ENCODE measurements around the gene KRTAP5-2.
"Not testable (repeated sequence)": the region's sequence is repeated elsewhere in the genome, so short reads cannot be mapped to it uniquely, and the experiment has no call there.

Gene KRTAP5-2

DNA sequence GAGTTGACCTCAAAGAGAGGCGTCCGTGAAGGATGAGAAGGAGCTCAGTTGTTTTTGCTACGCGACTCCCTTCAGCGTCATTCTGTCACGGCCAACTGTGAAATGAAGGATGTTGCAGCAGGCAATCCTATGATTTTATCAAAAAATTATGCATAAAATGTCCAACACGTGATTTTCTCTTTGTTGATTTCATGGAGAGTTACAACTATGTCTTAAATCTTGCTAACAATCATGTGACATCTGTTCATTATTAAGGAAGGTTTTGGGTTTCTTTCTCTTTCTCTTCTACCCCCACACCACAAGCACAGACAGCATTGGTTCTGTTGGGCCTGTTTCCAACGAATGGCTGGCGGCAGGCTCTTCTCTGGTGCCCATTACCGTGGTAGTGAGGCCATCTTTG is 20.1 kb upstream of the KRTAP5-2 start:
- DNase-seq (ENCODE audit: extremely low spot score): no peak
- CTCF ChIA-PET: interaction anchor here (1.9 to 2.2 kb wide), 2 partner anchors 9 to 35 kb away, joined by 5 to 8 read pairs; no protein-coding TSS in a partner anchor
- TF ChIP-seq CTCF (IDR thresholded peaks at IDR 0.05; ENCODE audit: control extremely low read depth, extremely low read depth, low read depth, missing control alignments): no peak
- POLR2A ChIA-PET: no interaction called here

DNA sequence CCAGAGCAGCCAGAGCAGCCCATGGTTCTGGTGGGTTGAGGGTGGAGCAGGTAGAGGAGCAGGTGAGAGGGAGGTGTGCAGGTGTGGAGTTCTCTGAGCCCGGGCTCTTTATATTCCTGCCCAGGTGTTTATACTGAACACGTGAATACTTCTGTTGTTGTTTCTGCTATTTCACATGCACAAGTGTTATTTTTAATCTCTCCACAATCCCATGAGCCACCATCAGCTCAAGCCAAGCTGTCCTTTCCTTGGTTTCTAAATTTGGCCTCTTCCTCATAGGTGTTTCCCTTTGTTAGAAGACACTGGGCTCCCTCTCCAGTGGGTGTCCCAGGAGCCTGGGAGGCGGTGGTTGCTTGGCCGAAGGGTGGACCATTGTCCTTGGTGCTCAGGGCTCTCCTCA is 10.3 kb upstream of the KRTAP5-2 start, which contains the start of gene KRTAP5-3:
KRTAP5-3 (minus strand) TSS at position 101 of the 400 bp plus-strand sequence; CDS start at position 23, 78 bp downstream.
- ChIA-PET CTCF (interaction anchor here (1.1 to 1.3 kb wide), 2 partner anchors 12 to 44 kb away, joined by 3 to 6 read pairs; no protein-coding TSS in a partner anchor), POLR2A (no interaction called here)
- no peak for TF ChIP-seq CTCF (IDR thresholded peaks at IDR 0.05; ENCODE audit: control extremely low read depth, extremely low read depth, low read depth, missing control alignments)
- no peak for DNase-seq (ENCODE audit: extremely low spot score)

- POLR2A ChIA-PET; DNase-seq (ENCODE audit: extremely low spot score); CTCF ChIA-PET: not testable (repeated sequence)
These were observed 9.8 kb upstream of the KRTAP5-2 start for GRCh38 chr11:1607901-1608300.

DNA sequence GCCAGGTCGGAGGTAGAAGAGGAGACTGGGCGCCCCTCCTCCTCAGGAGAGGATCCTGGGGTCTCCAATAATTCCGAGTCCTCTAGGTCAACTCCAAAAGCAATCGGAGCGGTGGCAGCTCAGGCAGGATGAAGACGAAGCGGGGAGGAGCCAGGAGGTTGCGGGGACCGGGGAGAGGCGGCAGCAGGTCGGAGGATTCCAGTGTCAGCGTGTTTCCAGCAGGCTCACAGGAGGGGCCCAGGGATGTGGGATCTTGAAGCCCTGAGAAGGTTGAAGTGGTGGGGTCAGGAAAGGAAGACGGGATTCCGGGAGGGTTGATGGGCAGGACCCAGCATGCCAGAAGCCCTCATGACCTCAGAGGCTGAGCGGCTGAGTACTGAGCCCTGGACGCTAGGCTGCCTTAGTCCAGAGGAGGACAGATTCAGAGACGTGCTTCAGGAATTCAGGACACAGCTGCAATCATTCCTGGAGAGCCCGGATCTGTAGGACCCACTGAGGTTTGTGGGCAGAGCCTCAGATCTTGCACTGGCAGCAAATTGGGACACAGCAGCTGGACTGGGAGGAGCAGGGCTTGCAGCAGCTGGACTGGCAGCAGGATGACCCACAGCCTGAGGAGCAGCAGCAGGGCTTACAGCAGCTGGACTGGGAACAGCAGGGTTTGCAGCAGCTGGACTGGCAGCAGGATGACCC is 9.2 kb upstream of the KRTAP5-2 start:
- DNase-seq (ENCODE audit: extremely low spot score); POLR2A ChIA-PET; CTCF ChIA-PET: not testable (repeated sequence)

DNA sequence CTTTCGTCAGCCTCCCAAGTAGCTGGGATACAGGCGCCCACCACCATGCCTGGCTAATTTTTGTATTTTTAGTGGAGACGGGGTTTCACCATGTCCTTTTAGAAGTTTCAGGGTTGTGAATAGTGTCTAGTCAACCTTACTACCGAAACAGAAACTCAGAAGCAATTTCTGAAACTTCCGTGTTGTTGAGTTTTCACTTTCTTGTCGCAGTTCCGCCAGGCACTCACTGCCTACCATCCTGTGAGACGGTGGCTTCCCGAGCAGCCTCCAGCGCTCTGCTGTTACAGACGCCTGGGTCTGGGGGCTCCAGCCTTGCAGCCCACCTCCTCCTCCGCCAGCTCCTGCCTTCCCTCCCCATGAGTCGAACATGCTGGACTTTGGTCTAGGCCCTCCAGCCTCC is 7.8 kb upstream of the KRTAP5-2 start:
- peak; percentile 82 for DNase-seq (ENCODE audit: extremely low spot score)
- POLR2A ChIA-PET: not testable (repeated sequence)
- CTCF ChIA-PET: interaction anchor here (1.1 to 1.7 kb wide), 3 partner anchors 9 to 31 kb away, joined by 4 to 5 read pairs (median 5); no protein-coding TSS in a partner anchor

DNA sequence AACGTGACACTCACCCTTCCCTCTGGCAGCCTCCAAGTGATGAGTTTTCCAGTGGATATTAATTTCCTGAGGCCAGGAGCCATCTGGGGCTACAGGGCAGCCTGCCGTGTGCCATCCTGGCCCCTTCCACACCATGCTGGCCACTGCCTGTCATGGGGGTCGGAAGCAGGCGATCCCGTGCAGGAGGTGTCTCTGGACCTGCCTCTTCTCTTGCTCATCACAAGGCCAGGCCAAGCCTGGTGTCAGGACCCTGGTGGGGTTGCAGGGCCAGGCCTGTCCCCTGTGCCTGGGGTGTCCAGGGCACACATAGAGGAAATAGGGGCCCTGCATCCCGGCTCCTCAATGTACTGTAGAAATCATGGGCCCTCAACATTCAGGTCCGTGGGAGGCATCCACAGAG is 6.6 kb upstream of the KRTAP5-2 start:
- POLR2A ChIA-PET: no interaction called here
- no peak for TF ChIP-seq CTCF (IDR thresholded peaks at IDR 0.05; ENCODE audit: control extremely low read depth, extremely low read depth, low read depth, missing control alignments)
- CTCF ChIA-PET: interaction anchor here (0.8 to 1.7 kb wide), 3 partner anchors 10 to 30 kb away, joined by 3 to 5 read pairs (median 4); no protein-coding TSS in a partner anchor
- DNase-seq (ENCODE audit: extremely low spot score): no peak

DNA sequence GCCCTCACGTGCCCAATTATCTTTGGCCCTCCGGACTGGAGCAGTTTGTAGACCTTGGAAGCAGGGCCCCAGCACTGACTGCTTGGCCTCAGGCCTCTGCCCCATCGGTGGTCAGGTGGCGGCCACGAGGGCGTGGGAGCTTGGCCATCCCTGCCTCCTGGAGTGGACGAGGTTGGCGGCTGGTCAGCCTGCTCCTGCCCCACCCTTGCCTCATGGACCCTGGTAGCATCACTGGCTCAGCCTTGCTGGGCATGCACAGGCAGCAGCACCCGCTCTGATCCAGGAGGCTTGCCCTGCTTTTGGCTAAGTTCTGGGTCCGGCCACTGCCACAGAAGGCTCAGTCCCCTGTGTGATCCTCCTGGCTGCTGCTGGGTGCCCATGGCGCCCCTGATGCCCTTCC is 6.1 kb upstream of the KRTAP5-2 start:
- POLR2A ChIA-PET: no interaction called here
- DNase-seq (ENCODE audit: extremely low spot score): no peak
- TF ChIP-seq CTCF (IDR thresholded peaks at IDR 0.05; ENCODE audit: control extremely low read depth, extremely low read depth, low read depth, missing control alignments): no peak
- CTCF ChIA-PET: no interaction called here

- POLR2A ChIA-PET: no interaction called here
- CTCF ChIA-PET: no interaction called here
- no peak for TF ChIP-seq CTCF (IDR thresholded peaks at IDR 0.05; ENCODE audit: control extremely low read depth, extremely low read depth, low read depth, missing control alignments)
- no peak for DNase-seq (ENCODE audit: extremely low spot score)
These were observed 5.5 kb upstream of the KRTAP5-2 start for GRCh38 chr11:1603629-1604028.

DNA sequence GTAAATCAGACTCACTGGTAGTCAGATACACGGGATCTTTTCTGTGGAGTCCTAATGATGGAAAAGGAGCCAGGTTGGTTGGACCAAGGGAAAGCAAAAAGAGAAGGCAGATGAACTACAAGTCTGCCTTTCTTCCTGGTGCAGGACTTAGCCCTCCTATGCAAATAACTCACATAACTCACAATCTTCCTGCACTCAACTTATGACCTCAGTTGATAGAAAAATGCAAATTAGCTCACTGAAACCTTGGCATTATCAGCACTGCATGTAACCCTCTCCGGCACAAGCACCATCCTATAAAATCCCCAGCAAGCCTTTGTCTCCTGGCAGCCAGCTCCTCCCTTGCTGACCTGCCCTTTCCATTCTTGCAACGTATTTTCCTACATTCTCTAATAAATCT is 3.6 kb upstream of the KRTAP5-2 start:
- POLR2A ChIA-PET; DNase-seq (ENCODE audit: extremely low spot score): not testable (repeated sequence)
- CTCF ChIA-PET: interaction anchor here (1.1 kb wide), 1 partner anchor 24 kb away, joined by 3 read pairs; no protein-coding TSS in a partner anchor
